ENCODE data around the gene GNGT2.

The GNGT2 gene

GRCh38 chr17:49191917-49192741, 18.2 kb downstream of the GNGT2 start (continued):
- TF ChIP-seq ZNF121 (tag by site-specific recombination; IDR thresholded peaks at IDR 0.05) (peak; percentile 76; the same call in 1 of the 2 replicates), ZNF645 (tag by site-specific recombination; IDR thresholded peaks at IDR 0.05) (no peak), ZNF777 (tag by site-specific recombination; IDR thresholded peaks at IDR 0.05; ENCODE audit: borderline replicate concordance) (peak; percentile 67), BCL11A (tag by site-specific recombination; IDR thresholded peaks at IDR 0.05; ENCODE audit: low read depth) (peak; percentile 82; the same call in 1 of the 2 replicates), ZNF548 (tag by site-specific recombination; IDR thresholded peaks at IDR 0.05) (no peak), ZNF580 (tag by site-specific recombination; IDR thresholded peaks at IDR 0.05) (peak; percentile 78), HOXD13 (CRISPR knock-in tag; IDR thresholded peaks at IDR 0.05; ENCODE audit: borderline replicate concordance) (no peak), ZNF311 (tag by site-specific recombination; IDR thresholded peaks at IDR 0.05; ENCODE audit: borderline replicate concordance) (no peak), ZBTB8A (tag by site-specific recombination; IDR thresholded peaks at IDR 0.05) (peak; percentile 47; the same call in 1 of the 2 replicates), ZNF335 (tag by site-specific recombination; conservative IDR thresholded peaks at IDR 0.05) (peak; percentile 92), TRIM28 (IDR thresholded peaks at IDR 0.05; ENCODE audit: borderline replicate concordance, low read length) (no peak; the same call in 1 of the 2 replicates), ZNF707 (tag by site-specific recombination; IDR thresholded peaks at IDR 0.05) (no peak), BCL11B (tag by site-specific recombination; IDR thresholded peaks at IDR 0.05; ENCODE audit: low read depth) (peak; percentile 66; the same call in 1 of the 2 replicates), ZFHX2 (tag by site-specific recombination; conservative IDR thresholded peaks at IDR 0.05) (no peak; the same call in 1 of the 2 replicates), WT1 (tag by site-specific recombination; IDR thresholded peaks at IDR 0.05) (peak; percentile 52; the same call in 1 of the 2 replicates), ZNF776 (tag by site-specific recombination; IDR thresholded peaks at IDR 0.05; ENCODE audit: borderline replicate concordance) (no peak), ZNF133 (tag by site-specific recombination; IDR thresholded peaks at IDR 0.05) (no peak), ZNF658 (tag by site-specific recombination; IDR thresholded peaks at IDR 0.05) (no peak), ZNF561 (tag by site-specific recombination; IDR thresholded peaks at IDR 0.05; ENCODE audit: borderline replicate concordance) (peak; percentile 34), ZNF629 (tag by site-specific recombination; IDR thresholded peaks at IDR 0.05) (peak; percentile 65), ZNF132 (tag by site-specific recombination; IDR thresholded peaks at IDR 0.05; ENCODE audit: borderline replicate concordance) (no peak)
- TF ChIP-seq, protein P1, sequence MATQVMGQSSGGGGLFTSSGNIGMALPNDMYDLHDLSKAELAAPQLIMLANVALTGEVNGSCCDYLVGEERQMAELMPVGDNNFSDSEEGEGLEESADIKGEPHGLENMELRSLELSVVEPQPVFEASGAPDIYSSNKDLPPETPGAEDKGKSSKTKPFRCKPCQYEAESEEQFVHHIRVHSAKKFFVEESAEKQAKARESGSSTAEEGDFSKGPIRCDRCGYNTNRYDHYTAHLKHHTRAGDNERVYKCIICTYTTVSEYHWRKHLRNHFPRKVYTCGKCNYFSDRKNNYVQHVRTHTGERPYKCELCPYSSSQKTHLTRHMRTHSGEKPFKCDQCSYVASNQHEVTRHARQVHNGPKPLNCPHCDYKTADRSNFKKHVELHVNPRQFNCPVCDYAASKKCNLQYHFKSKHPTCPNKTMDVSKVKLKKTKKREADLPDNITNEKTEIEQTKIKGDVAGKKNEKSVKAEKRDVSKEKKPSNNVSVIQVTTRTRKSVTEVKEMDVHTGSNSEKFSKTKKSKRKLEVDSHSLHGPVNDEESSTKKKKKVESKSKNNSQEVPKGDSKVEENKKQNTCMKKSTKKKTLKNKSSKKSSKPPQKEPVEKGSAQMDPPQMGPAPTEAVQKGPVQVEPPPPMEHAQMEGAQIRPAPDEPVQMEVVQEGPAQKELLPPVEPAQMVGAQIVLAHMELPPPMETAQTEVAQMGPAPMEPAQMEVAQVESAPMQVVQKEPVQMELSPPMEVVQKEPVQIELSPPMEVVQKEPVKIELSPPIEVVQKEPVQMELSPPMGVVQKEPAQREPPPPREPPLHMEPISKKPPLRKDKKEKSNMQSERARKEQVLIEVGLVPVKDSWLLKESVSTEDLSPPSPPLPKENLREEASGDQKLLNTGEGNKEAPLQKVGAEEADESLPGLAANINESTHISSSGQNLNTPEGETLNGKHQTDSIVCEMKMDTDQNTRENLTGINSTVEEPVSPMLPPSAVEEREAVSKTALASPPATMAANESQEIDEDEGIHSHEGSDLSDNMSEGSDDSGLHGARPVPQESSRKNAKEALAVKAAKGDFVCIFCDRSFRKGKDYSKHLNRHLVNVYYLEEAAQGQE (tag by site-specific recombination; IDR thresholded peaks at IDR 0.05) = no peak
- TF ChIP-seq, protein P2, sequence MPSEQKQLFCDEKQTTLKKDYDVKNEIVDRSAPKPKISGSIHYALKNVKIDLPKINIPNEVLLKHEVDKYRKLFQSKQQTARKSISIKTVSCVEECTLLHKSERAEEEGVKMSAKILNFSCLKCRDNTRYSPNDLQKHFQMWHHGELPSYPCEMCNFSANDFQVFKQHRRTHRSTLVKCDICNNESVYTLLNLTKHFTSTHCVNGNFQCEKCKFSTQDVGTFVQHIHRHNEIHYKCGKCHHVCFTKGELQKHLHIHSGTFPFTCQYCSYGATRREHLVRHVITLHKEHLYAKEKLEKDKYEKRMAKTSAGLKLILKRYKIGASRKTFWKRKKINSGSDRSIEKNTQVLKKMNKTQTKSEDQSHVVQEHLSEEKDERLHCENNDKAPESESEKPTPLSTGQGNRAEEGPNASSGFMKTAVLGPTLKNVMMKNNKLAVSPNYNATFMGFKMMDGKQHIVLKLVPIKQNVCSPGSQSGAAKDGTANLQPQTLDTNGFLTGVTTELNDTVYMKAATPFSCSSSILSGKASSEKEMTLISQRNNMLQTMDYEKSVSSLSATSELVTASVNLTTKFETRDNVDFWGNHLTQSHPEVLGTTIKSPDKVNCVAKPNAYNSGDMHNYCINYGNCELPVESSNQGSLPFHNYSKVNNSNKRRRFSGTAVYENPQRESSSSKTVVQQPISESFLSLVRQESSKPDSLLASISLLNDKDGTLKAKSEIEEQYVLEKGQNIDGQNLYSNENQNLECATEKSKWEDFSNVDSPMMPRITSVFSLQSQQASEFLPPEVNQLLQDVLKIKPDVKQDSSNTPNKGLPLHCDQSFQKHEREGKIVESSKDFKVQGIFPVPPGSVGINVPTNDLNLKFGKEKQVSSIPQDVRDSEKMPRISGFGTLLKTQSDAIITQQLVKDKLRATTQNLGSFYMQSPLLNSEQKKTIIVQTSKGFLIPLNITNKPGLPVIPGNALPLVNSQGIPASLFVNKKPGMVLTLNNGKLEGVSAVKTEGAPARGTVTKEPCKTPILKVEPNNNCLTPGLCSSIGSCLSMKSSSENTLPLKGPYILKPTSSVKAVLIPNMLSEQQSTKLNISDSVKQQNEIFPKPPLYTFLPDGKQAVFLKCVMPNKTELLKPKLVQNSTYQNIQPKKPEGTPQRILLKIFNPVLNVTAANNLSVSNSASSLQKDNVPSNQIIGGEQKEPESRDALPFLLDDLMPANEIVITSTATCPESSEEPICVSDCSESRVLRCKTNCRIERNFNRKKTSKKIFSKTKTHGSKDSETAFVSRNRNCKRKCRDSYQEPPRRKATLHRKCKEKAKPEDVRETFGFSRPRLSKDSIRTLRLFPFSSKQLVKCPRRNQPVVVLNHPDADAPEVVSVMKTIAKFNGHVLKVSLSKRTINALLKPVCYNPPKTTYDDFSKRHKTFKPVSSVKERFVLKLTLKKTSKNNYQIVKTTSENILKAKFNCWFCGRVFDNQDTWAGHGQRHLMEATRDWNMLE (tag by site-specific recombination; conservative IDR thresholded peaks at IDR 0.05; ENCODE audit: low read depth) = no peak; the same call in 1 of the 2 replicates
- TF ChIP-seq, protein P3, sequence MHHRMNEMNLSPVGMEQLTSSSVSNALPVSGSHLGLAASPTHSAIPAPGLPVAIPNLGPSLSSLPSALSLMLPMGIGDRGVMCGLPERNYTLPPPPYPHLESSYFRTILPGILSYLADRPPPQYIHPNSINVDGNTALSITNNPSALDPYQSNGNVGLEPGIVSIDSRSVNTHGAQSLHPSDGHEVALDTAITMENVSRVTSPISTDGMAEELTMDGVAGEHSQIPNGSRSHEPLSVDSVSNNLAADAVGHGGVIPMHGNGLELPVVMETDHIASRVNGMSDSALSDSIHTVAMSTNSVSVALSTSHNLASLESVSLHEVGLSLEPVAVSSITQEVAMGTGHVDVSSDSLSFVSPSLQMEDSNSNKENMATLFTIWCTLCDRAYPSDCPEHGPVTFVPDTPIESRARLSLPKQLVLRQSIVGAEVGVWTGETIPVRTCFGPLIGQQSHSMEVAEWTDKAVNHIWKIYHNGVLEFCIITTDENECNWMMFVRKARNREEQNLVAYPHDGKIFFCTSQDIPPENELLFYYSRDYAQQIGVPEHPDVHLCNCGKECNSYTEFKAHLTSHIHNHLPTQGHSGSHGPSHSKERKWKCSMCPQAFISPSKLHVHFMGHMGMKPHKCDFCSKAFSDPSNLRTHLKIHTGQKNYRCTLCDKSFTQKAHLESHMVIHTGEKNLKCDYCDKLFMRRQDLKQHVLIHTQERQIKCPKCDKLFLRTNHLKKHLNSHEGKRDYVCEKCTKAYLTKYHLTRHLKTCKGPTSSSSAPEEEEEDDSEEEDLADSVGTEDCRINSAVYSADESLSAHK (tag by site-specific recombination; IDR thresholded peaks at IDR 0.05) = peak; percentile 50; the same call in 1 of the 2 replicates
- TF ChIP-seq, protein P4, sequence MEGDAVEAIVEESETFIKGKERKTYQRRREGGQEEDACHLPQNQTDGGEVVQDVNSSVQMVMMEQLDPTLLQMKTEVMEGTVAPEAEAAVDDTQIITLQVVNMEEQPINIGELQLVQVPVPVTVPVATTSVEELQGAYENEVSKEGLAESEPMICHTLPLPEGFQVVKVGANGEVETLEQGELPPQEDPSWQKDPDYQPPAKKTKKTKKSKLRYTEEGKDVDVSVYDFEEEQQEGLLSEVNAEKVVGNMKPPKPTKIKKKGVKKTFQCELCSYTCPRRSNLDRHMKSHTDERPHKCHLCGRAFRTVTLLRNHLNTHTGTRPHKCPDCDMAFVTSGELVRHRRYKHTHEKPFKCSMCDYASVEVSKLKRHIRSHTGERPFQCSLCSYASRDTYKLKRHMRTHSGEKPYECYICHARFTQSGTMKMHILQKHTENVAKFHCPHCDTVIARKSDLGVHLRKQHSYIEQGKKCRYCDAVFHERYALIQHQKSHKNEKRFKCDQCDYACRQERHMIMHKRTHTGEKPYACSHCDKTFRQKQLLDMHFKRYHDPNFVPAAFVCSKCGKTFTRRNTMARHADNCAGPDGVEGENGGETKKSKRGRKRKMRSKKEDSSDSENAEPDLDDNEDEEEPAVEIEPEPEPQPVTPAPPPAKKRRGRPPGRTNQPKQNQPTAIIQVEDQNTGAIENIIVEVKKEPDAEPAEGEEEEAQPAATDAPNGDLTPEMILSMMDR (tag by site-specific recombination; IDR thresholded peaks at IDR 0.05) = peak; percentile 92

All from HEK293 (cell line).